Osteocyte (in vitro differentiated cells): Measurements from ENCODE around the gene PRICKLE3. TPM values are rescaled to one million over a fixed set of nuclear protein-coding genes. Genes with fewer than 3 reads are reported as not detected.
"Not testable (repeated sequence)": the region's sequence is repeated elsewhere in the genome, so short reads cannot be mapped to it uniquely, and the experiment has no call there.

Source experiments
- DNase-seq: peaks from one replicate; pipeline ENCODE4 v3.0.0; 2021; ENCODE audit warnings: mixed read lengths; ENCODE audit not compliant: unreplicated experiment; ENCODE audit errors: extremely low spot score
- H3K27ac Mint-ChIP-seq: one replicate; pipeline ENCODE4 v1.8.0; 2021; ENCODE audit warnings: mild to moderate bottlenecking, mixed read lengths; ENCODE audit not compliant: unreplicated experiment
- H3K27me3 Mint-ChIP-seq: one replicate; pipeline ENCODE4 v1.8.0; 2021; ENCODE audit warnings: mixed read lengths; ENCODE audit not compliant: unreplicated experiment
- H3K36me3 Mint-ChIP-seq: one replicate; pipeline ENCODE4 v1.8.0; 2021; ENCODE audit warnings: mixed read lengths; ENCODE audit not compliant: unreplicated experiment
- H3K4me1 Mint-ChIP-seq: one replicate; pipeline ENCODE4 v1.8.0; 2021; ENCODE audit warnings: mixed read lengths; ENCODE audit not compliant: unreplicated experiment
- H3K4me3 Mint-ChIP-seq: one replicate; pipeline ENCODE4 v1.8.0; 2021; ENCODE audit warnings: mild to moderate bottlenecking, moderate library complexity, mixed read lengths; ENCODE audit not compliant: unreplicated experiment
- H3K9me3 Mint-ChIP-seq: one replicate; pipeline ENCODE4 v1.8.0; 2021; ENCODE audit warnings: mixed read lengths; ENCODE audit not compliant: unreplicated experiment
- total RNA-seq: library from RNA; stranded (reverse); gene quantifications from 2 replicates; pipeline ENCODE4 v1.2.1, GENCODE V29; 2021
- TF ChIP-seq, protein P1 (sequence below): fragments of 200-600 bp; sonication (generic); IDR thresholded peaks from 2 replicates; pipeline ENCODE4 v1.5.0; 2021; ENCODE audit warnings: antibody characterized with exemption, mild to moderate bottlenecking, moderate library complexity

Gene PRICKLE3
- total RNA-seq, 1 donor from 2014 or later, result 8.5 TPM

DNA sequence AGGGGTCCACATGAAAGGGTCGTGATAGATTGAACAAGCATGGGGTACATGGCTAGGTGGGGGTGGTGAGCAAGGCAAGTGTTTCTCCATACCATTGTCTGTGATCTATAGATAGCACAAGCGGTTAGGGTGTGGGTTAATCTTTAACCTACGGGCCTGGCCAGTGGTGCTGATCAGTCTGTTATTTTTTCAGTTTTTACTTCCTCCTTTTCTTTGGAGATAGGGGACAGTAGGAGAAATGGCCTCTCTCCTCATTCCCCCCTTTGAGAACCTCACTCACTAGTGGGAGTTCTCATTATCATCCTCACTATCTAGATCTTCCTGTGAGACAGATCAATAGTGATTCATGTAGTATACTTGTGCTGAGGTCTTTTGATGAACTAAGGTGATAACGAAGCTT lies 46.5 kb downstream of the PRICKLE3 start:
- no peak for DNase-seq
- no peak overlapping the region for H3K27ac Mint-ChIP-seq
- H3K36me3 Mint-ChIP-seq, result no peaks in the 10 kb centered on the region
- H3K27me3 Mint-ChIP-seq, result no peaks in the 10 kb centered on the region
- TF ChIP-seq, protein P1, sequence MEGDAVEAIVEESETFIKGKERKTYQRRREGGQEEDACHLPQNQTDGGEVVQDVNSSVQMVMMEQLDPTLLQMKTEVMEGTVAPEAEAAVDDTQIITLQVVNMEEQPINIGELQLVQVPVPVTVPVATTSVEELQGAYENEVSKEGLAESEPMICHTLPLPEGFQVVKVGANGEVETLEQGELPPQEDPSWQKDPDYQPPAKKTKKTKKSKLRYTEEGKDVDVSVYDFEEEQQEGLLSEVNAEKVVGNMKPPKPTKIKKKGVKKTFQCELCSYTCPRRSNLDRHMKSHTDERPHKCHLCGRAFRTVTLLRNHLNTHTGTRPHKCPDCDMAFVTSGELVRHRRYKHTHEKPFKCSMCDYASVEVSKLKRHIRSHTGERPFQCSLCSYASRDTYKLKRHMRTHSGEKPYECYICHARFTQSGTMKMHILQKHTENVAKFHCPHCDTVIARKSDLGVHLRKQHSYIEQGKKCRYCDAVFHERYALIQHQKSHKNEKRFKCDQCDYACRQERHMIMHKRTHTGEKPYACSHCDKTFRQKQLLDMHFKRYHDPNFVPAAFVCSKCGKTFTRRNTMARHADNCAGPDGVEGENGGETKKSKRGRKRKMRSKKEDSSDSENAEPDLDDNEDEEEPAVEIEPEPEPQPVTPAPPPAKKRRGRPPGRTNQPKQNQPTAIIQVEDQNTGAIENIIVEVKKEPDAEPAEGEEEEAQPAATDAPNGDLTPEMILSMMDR, result no peak
- H3K9me3 Mint-ChIP-seq, result peaks cover 27% of the 10 kb centered on the region
- H3K4me1 Mint-ChIP-seq, result no peaks in the 10 kb centered on the region
- no peak overlapping the region for H3K4me3 Mint-ChIP-seq

GRCh38 chrX:49137492-49137891 lies 48.7 kb downstream of the PRICKLE3 start:
- Mint-ChIP-seq H3K9me3 (peaks cover 27% of the 10 kb centered on the region), H3K36me3 (no peaks in the 10 kb centered on the region), H3K27me3 (no peaks in the 10 kb centered on the region), H3K4me3 (no peak overlapping the region), H3K27ac (no peak overlapping the region), H3K4me1 (no peaks in the 10 kb centered on the region)
- TF ChIP-seq, protein P1, result no peak
- DNase-seq, result no peak

DNA sequence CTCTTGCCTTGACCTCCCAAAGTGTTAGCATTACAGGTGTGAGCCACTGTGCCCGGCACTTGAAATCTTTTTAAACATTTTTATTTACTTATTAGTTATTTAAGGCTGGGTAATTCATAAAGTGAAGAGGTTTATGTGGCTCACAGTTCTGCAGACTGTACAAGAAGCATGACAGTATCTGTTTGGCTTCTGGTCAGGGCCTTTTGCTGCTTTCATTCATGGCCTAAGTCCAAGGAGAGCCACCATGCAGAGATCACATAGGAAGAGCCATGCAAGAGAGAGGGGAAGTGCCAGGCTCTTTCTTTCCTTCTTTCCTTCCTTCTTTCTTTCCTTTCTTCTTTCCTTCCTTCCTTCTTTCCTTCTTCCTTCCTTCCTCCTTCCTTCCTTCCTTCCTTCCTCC lies 52.4 kb downstream of the PRICKLE3 start:
- Mint-ChIP-seq H3K4me3 (no peak overlapping the region), H3K27me3 (no peaks in the 10 kb centered on the region), H3K9me3 (peaks cover 5% of the 10 kb centered on the region), H3K36me3 (no peaks in the 10 kb centered on the region), H3K4me1 (no peaks in the 10 kb centered on the region), H3K27ac (no peak overlapping the region)
- TF ChIP-seq, protein P1, result no peak
- no peak for DNase-seq

- H3K27me3 Mint-ChIP-seq, H3K9me3 Mint-ChIP-seq, H3K4me3 Mint-ChIP-seq, H3K36me3 Mint-ChIP-seq, H3K27ac Mint-ChIP-seq, DNase-seq, H3K4me1 Mint-ChIP-seq: not testable (repeated sequence)
Observed at GRCh38 chrX:49132275-49132674, 53.9 kb downstream of the PRICKLE3 start.

DNA sequence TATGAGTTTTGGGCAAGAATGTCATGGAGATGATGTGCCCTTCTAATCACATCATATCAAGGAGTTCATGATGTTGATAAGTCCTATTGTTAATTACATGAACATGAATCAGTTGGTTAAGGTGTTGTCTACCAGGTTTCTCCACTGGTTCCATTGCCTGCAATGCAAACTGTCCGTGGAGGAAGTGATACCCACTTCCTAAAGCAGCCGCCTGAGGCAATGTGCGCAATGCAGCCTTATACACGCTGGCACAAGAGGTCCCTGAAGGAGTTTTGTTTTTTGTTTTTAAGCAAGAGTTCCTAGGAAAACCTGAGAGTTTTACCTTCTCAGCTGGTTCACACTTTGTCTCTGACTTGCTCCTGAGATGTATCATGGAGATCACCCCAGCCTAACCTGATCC lies 56.7 kb downstream of the PRICKLE3 start:
- Mint-ChIP-seq H3K4me3 (no peak overlapping the region), H3K27ac (no peak overlapping the region), H3K36me3 (no peaks in the 10 kb centered on the region), H3K9me3 (no peaks in the 10 kb centered on the region), H3K27me3 (no peaks in the 10 kb centered on the region), H3K4me1 (no peaks in the 10 kb centered on the region)
- no peak for DNase-seq
- TF ChIP-seq, protein P1, result no peak

DNA sequence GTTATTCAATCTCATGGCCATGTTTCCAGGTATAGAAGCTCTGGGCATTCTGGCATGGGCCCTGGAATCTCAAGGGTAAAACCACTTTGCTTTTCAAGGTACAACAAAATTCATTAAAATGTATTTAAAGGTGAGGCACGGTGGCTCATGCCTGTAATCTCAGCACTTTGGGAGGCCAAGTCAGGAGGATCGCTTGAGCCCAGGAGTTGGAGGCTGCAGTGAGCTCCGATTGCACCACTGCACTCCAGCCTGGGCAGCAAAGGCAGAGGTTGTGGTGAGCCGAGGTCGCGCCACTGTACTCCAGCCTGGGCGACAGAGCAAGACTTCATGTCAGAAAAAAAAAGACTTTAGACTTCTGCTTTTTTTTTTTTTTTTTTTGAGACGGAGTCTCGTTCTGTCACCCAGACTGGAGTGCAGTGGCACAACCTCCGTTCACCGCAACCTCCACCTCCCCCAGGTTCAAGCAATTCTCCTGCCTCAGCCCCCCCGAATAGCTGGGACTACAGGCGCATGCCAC lies 58.4 kb downstream of the PRICKLE3 start:
- not testable (repeated sequence) for H3K27me3 Mint-ChIP-seq

More for the DNA sequence above, 58.4 kb downstream of the PRICKLE3 start:
- H3K4me1 Mint-ChIP-seq, DNase-seq, H3K27ac Mint-ChIP-seq, H3K36me3 Mint-ChIP-seq, H3K9me3 Mint-ChIP-seq, H3K4me3 Mint-ChIP-seq: not testable (repeated sequence)

Other genes starting within 250 kb of the PRICKLE3 start
- 54.9 and 57.4 TPM in 2 replicates for gene OTUD5, start 228.8 kb downstream of the PRICKLE3 start, total RNA-seq
- gene KCND1, start 214.5 kb downstream of the PRICKLE3 start, total RNA-seq, result 1.4 and 2.5 TPM in 2 replicates
- 42.2 and 48.5 TPM in 2 replicates for gene GRIPAP1, start 184.1 kb downstream of the PRICKLE3 start, total RNA-seq
- gene TFE3, start 143.0 kb downstream of the PRICKLE3 start, total RNA-seq, result 44.7 and 51.8 TPM in 2 replicates
- 8.5 and 9.6 TPM in 2 replicates for gene CCDC120, start 127.4 kb downstream of the PRICKLE3 start, total RNA-seq
- gene PRAF2, start 112.4 kb downstream of the PRICKLE3 start, total RNA-seq, result 55.3 and 58.5 TPM in 2 replicates
- gene WDR45, start 106.5 kb downstream of the PRICKLE3 start, total RNA-seq, result 91.3 and 95.8 TPM in 2 replicates
- gene GPKOW, start 62.6 kb downstream of the PRICKLE3 start, total RNA-seq, result 23.3 and 23.9 TPM in 2 replicates
- 1.2 and 2.3 TPM in 2 replicates for gene MAGIX, start 23.6 kb downstream of the PRICKLE3 start, total RNA-seq
- 97.4 and 100 TPM in 2 replicates for gene PLP2, start 14.5 kb downstream of the PRICKLE3 start, total RNA-seq
- gene SYP, start 13.8 kb upstream of the PRICKLE3 start, total RNA-seq, result 1.5 and 2.3 TPM in 2 replicates
- gene CACNA1F, start 47.0 kb upstream of the PRICKLE3 start, total RNA-seq, result not detected in 2 replicates
- gene CCDC22, start 49.1 kb upstream of the PRICKLE3 start, total RNA-seq, result 14.1 and 14.3 TPM in 2 replicates
- 0.13 TPM in 1 of 2 replicates, not detected in the other for gene FOXP3, start 78.3 kb upstream of the PRICKLE3 start, total RNA-seq
- 9.0 and 9.2 TPM in 2 replicates for gene PPP1R3F, start 83.4 kb upstream of the PRICKLE3 start, total RNA-seq
- not detected in 2 replicates for gene GAGE10, start 117.3 kb upstream of the PRICKLE3 start, total RNA-seq
- gene GAGE12J, start 135.7 kb upstream of the PRICKLE3 start, total RNA-seq, result not detected in 2 replicates
- not detected in 2 replicates for gene GAGE13, start 145.2 kb upstream of the PRICKLE3 start, total RNA-seq